SU-DHL-6 (cell line): ENCODE measurements around the gene PTPRN2.

ENCODE experiments used
- H2AFZ ChIP-seq: fragments of 200-600 bp; sonication (generic); 2 replicates; pipeline ENCODE4 v1.6.1; 2014; ENCODE audit warnings: low read depth, mild to moderate bottlenecking, moderate library complexity, mixed read lengths, antibody characterized with exemption, low read length; ENCODE audit not compliant: severe bottlenecking
- H3F3A ChIP-seq: fragments of 200-600 bp; shearing (Covaris generic); 2 replicates; pipeline ENCODE4 v1.6.0; 2016; ENCODE audit warnings: antibody characterized with exemption, mild to moderate bottlenecking; ENCODE audit not compliant: insufficient read depth
- H3K27ac ChIP-seq: fragments of 200-600 bp; sonication (generic); 2 replicates; pipeline ENCODE4 v1.5.1; 2016; ENCODE audit warnings: low read depth, mild to moderate bottlenecking, low read length, moderate library complexity, mixed read lengths
- H3K27me3 ChIP-seq: fragments of 200-600 bp; sonication (generic), shearing (Covaris generic); 2 replicates; pipeline ENCODE4 v1.6.0; 2014; ENCODE audit warnings: mild to moderate bottlenecking, low read length
- H3K36me3 ChIP-seq: fragments of 200-600 bp; sonication (generic); 2 replicates; pipeline ENCODE4 v1.6.1; 2014; ENCODE audit warnings: mild to moderate bottlenecking, low read length, mixed read lengths
- H3K4me2 ChIP-seq: fragments of 300-600, 200-600 bp; shearing (Covaris generic), sonication (generic); 2 replicates; pipeline ENCODE4 v1.6.0; 2014; ENCODE audit warnings: low read length, low read depth, mild to moderate bottlenecking; ENCODE audit not compliant: poor library complexity, severe bottlenecking
- H3K4me3 ChIP-seq: fragments of 200-600 bp; sonication (generic); 2 replicates; pipeline ENCODE4 v1.5.1; 2014; ENCODE audit warnings: antibody characterized with exemption, low read length, mild to moderate bottlenecking, mixed read lengths; ENCODE audit not compliant: insufficient read depth, poor library complexity, severe bottlenecking
- H3K79me2 ChIP-seq: fragments of 200-600 bp; sonication (generic); 2 replicates; pipeline ENCODE4 v1.6.1; 2014; ENCODE audit warnings: mild to moderate bottlenecking, low read length, moderate library complexity; ENCODE audit not compliant: insufficient read depth
- H3K9ac ChIP-seq: fragments of 200-600 bp; sonication (generic); 2 replicates; pipeline ENCODE4 v1.7.0; 2014; ENCODE audit warnings: mild to moderate bottlenecking, low read length
- H3K9me2 ChIP-seq: fragments of 200-600 bp; sonication (generic); replicated peaks from 2 replicates; pipeline ENCODE4 v1.6.1; 2014; ENCODE audit warnings: low read length; ENCODE audit not compliant: insufficient read depth
- H3K9me3 ChIP-seq: fragments of 200-600 bp; sonication (generic); 2 replicates; pipeline ENCODE4 v1.6.1; 2014; ENCODE audit warnings: low read length, mixed read lengths; ENCODE audit not compliant: insufficient read depth
- H4K20me1 ChIP-seq: fragments of 200-600 bp; sonication (generic); 2 replicates; pipeline ENCODE4 v1.6.1; 2014; ENCODE audit warnings: low read depth, mild to moderate bottlenecking, antibody characterized with exemption, low read length, moderate library complexity, mixed read lengths
- CTCF ChIP-seq: fragments of 200-600 bp; sonication (generic); IDR thresholded peaks from one replicate; pipeline ENCODE4 v1.5.1; 2017; ENCODE audit warnings: antibody characterized with exemption, mild to moderate bottlenecking, low read length, moderate library complexity; ENCODE audit not compliant: insufficient read depth, poor library complexity, severe bottlenecking
- EZH2phosphoT487 ChIP-seq: fragments of 200-600 bp; sonication (generic), shearing (Covaris generic); conservative IDR thresholded peaks from 2 replicates; pipeline ENCODE4 v1.6.1; 2018; ENCODE audit warnings: mild to moderate bottlenecking, antibody characterized with exemption, low read length, moderate library complexity, mixed read lengths

Gene PTPRN2

GRCh38 chr7:157731126-157731525, 856.5 kb downstream of the PTPRN2 start:
- H4K20me1 ChIP-seq, result no peaks in the 10 kb centered on the region
- H3F3A ChIP-seq, result no peaks in the 10 kb centered on the region
- no peaks in the 10 kb centered on the region for H3K9me3 ChIP-seq
- no peaks in the 10 kb centered on the region for H3K9me2 ChIP-seq
- TF ChIP-seq CTCF, result no peak
- TF ChIP-seq EZH2phosphoT487, result no peak
- no peak overlapping the region for H3K27ac ChIP-seq
- no peak overlapping the region for H3K9ac ChIP-seq
- no peaks in the 10 kb centered on the region for H3K27me3 ChIP-seq
- no peaks in the 10 kb centered on the region for H3K36me3 ChIP-seq
- no peaks in the 10 kb centered on the region for H3K79me2 ChIP-seq
- H3K4me3 ChIP-seq, result no peak overlapping the region
- H2AFZ ChIP-seq, result no peak overlapping the region
- no peak overlapping the region for H3K4me2 ChIP-seq

DNA sequence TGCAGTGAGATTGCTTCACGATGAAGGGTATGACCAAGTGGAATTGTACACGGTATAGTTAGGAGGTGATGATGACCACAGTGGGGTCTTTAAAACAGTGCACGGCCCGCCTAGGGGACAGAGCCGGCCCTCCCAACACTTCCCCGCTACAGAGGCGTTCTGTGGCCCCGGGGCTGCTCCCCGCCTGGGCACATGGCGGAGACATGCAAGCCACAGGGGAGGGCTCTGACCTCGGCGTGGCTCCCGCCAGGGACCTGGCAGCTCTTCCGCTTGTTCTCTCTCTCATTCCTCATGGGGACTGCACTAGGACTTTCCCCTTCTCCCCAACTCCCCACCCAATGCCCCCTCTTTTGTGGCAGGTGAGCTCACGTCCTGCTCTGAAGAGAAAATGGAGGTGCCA, 857.0 kb downstream of the PTPRN2 start:
- H3K79me2 ChIP-seq, result no peaks in the 10 kb centered on the region
- H2AFZ ChIP-seq, result no peak overlapping the region
- H3K36me3 ChIP-seq, result no peaks in the 10 kb centered on the region
- no peak overlapping the region for H3K4me2 ChIP-seq
- no peak overlapping the region for H3K27ac ChIP-seq
- H3K27me3 ChIP-seq, result no peaks in the 10 kb centered on the region
- H3F3A ChIP-seq, result no peaks in the 10 kb centered on the region
- no peaks in the 10 kb centered on the region for H3K9me3 ChIP-seq
- no peaks in the 10 kb centered on the region for H3K9me2 ChIP-seq
- no peak overlapping the region for H3K9ac ChIP-seq
- H4K20me1 ChIP-seq, result no peaks in the 10 kb centered on the region
- TF ChIP-seq EZH2phosphoT487 (no peak), CTCF (no peak)
- no peak overlapping the region for H3K4me3 ChIP-seq

DNA sequence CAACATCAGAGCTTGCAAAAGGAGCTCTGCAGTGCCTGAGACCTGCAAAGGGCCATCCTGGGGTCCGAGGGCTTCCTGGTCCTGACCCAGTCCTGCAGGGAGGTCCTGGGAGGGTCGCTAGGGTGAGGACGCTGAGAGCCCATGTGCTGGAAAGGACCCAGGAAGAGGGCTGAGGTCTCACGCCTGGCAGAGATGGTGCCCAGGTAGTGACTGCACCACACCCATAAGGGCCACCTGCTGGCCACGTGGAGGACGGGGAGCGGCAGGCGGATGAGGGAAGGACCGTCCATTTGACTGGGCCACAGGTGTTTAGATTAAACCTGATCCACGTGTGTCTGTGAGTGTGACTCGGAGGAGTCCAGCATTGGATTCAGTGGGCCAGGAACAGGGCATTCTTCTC, 858.1 kb downstream of the PTPRN2 start:
- Histone ChIP-seq H3K9ac (no peak overlapping the region), H3K79me2 (no peaks in the 10 kb centered on the region), H3K27me3 (no peaks in the 10 kb centered on the region), H3K4me2 (no peak overlapping the region), H3K27ac (no peak overlapping the region), H4K20me1 (no peaks in the 10 kb centered on the region), H3K9me2 (no peaks in the 10 kb centered on the region), H3K9me3 (no peaks in the 10 kb centered on the region), H3K4me3 (no peak overlapping the region), H2AFZ (no peak overlapping the region), H3F3A (no peaks in the 10 kb centered on the region), H3K36me3 (no peaks in the 10 kb centered on the region)
- no peak for TF ChIP-seq CTCF
- TF ChIP-seq EZH2phosphoT487, result no peak
